DMS 273 treated with DMSO at 0.1 percent for 48 hours (cell line): ENCODE results near the gene ANKRD44.
A peak's percentile ranks its signal among the peaks of the same experiment; 100 is the strongest.

Experiments
- DNase-seq: peaks from one replicate; lab custom pipeline; 2025; lab: John Stamatoyannopoulos, UW

The ANKRD44 gene

DNA sequence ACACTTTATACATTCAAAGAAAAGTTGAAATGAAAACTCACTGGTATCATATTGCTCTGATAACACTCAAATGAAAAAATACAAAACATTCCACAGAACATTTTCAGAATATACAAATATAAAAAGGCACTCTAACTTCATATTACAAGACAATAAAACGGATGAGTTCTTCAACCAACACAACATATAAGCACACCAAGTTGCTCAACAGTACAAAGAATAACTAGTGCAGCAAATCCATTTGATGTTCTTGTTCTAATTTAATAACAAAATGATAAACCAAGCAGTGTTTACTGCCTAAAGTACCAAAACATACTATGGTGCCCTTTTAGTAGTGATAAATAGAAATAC lies 323.3 kb downstream of the ANKRD44 start:
- DNase-seq = no peak

DNA sequence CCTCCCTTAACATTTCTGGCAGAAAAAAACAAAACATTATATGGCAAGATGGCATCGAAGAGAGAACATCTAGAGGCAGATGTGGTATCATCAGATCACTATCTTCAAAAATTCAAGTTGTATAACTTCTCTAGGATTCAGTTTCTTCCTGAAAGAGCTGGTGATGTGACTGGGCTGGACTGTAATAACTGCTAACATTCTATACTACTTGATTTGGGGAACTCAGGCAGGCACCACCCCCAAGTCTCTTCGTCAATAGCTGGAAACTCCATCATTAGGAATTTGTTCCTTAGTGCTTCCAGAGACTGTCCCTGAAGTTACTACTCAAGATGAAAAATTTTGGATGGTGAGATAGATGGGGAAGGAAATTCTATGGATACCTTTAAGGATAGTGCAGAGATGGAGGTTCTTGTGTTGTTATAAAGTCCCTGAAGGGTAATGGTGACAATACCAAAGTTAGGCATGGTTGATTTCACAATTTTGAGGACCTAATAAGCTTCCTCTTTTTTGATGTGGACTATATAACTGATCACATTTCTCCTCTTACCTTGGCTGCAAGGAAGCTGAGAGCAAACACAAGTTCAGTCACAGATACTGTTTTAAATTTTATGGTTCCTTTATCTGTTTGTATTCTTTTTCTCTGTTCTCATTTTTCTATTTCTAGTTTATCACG lies 324.9 kb downstream of the ANKRD44 start:
- DNase-seq = no peak

DNA sequence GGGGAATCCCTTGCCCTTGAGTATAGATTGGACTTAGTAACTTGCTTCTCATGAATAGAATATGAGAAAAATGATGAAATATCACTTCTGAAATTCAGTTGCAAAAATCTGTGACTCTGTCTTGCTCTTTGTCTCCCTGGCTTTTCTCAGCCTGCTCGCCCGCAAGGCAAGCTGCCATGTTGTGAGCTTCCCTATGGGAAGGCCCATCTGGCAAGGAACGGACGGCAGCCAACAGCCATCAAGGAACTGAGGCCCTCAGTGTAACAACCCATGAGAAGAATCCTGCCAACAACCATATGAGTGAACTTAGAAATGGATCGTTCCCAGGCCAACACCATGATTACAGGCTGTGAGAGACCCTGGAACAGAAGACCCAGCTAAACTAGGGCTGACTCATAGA lies 325.7 kb downstream of the ANKRD44 start:
- DNase-seq = no peak

DNA sequence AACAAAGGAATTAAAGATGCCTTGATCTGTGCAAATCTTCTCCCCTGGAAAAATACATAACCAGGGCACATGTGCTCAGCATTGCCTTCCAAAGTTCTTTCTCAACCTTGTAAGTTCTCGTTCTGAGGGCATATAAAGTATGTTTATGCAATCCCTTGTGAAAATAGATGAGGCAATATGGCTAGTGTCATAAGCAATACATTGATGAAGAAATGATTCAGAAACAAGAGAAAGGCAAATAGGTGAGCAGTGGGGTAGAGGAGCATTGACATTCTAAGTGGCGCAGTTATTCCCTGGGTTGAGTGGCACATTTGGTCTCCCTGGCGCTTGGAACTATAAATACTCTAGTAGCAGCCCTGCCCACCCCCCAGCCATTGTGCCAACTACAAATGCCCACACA lies 326.6 kb downstream of the ANKRD44 start:
- DNase-seq = no peak

DNA sequence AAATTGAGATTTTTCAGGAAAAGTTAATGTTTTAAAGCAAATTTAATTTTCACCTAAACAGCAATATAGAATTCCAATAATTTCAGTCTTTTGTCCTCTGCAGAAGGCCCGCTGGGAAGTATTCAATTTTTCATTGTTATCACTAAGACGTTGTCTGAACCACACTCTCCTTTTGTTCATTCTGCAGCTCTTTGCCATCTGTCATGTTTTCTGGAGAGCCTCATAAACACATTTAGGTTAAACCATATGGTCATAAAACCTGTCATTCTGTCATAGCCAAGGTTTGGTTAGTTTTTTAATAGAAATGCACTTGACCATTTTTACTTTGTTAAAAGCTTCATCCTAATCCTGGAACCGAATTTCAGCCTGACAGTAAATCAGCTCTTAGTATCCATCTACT lies 330.1 kb downstream of the ANKRD44 start:
- DNase-seq = peak; percentile 88

DNA sequence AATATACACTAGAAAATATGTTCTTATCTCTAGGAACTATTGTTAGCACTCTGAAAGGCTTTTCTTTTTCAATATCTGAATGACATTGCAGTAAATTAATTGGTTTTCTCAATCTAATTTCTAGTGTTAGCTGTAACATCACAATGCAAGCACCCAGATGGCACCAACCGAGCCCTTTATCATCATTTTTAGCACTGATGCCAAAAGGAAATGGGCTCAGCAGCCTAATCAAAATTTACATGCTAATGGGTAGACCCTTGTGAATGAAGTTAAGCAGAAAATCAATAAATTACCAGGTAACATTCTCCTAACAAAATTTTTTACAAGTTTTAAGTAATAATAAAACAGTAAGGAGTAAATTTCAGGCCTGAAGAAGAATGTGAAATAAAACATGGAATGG lies 330.6 kb downstream of the ANKRD44 start:
- peak; percentile 52 for DNase-seq

DNA sequence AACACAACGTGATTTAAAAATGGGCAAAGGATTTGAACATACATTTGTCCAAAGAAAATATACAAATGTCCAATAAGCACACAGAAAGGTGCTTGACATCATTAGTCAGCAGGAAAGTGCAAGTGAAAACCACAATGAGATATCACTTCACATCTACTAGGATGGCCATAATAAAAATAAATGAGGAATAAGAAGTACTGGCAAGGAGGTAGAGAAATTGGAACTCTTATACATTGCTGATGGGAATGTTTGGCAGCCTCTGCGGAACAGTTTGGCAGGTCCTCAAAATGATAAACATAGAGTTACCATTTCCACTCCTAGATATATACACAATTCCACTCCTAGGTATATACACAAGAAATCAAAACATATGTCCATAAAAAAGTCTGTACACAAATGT lies 333.1 kb downstream of the ANKRD44 start:
- no peak for DNase-seq

DNA sequence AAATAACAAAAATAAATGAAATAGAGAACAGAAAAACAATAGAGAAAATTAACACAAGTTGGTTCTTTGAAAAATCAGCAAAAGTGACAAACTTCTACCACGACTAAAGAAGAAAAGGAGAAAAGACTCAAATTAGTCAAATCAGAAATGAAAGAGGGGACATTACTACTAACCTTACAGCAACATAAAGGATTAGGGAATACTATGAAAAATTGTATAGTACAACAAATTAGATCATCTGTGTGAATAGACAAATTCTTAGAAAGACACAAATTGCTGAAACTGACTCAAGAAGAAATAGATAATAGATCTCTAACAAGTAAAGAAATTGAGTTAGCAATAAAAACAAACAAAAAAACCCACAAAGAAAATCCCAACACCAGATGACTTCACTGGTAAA lies 335.6 kb downstream of the ANKRD44 start:
- DNase-seq = no peak

DNA sequence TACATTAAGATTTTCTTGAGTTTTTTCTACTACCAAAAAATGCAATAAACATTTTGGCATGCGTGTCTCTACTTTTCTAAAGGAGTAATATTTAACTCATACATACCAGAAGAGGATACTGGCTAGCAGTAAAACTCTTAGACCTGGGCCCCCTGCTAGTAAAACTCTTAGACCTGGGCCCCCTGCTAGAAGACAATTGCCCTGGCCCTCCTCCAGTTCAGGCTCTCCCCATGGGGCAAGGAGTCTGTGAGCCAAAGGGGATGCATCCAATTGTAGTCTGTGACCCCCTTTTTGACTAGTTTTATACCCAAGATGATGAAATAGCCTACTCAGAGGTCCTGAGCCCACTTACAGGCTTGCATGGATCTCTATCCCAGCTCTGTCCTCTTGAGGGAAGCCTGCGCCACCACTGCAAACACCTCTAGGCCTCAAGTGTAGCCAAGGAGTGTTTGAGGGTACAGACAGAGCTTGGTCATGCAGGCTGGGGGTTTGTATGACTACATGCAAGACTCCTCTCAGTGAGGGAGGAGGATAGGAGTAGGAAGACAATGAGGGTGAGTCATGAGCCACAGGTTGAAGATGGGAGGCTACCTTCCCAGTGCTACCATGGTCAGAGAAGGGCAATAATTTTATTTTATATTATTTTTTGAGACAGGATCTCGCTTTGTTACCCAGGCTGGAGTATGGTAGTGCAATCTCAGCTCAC lies 338.9 kb downstream of the ANKRD44 start:
- no peak for DNase-seq

DNA sequence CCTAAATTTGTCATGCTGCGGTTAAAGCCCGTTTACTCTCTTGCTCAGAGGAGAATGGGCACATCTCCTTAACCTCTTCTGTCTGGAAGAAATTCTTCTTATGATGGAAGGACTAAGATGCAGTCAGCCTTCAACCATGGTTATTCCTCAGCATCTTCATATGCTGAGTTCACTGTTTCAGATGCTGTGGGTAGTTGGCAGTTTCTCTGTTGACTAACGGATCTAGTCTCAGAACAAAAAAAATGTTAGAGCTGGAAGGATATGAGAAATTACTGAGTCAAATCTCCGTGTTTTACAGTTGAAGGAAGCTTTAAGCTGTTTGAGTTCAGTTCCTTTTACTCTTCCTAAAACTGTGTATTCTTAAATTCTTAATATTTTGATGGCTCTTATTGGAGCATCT lies 340.5 kb downstream of the ANKRD44 start:
- no peak for DNase-seq

DNA sequence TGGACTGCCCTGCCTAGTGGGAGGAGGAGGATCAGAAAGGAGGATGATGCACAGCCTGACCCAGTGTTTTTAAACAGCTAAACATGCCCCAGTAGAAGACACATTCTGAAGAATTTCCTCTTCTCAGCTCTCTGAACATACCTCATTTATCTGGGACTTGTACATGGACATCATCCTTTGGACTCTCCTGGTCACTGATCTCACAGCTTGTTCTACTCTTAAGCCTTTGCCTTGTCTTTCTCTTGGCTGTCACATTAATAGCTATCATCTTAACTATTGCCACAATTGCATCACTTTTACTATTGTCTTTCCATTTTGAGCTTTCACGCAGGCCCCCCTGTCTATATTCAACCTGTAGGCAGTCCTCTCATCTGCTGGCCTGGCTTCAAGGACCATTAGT lies 342.1 kb downstream of the ANKRD44 start:
- no peak for DNase-seq

DNA sequence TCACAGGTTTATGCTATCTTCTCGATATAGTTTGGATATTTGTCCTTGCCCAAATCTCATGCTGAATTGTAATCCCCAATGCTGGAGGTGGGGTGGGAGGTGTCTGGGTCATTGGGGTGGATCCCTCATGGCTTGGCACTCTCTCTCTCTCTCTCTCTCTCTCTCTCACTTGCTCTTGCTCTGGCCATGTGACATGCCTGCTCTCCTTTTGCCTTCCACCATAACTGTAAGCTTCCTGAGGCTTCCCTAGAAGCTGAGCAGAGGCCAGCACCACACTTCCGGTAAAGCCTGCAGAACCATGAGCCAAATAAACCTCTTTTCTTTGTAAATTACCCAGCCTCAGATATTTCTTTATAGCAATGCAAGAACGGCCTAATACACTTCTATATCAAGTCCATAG lies 342.8 kb downstream of the ANKRD44 start:
- DNase-seq = no peak

DNA sequence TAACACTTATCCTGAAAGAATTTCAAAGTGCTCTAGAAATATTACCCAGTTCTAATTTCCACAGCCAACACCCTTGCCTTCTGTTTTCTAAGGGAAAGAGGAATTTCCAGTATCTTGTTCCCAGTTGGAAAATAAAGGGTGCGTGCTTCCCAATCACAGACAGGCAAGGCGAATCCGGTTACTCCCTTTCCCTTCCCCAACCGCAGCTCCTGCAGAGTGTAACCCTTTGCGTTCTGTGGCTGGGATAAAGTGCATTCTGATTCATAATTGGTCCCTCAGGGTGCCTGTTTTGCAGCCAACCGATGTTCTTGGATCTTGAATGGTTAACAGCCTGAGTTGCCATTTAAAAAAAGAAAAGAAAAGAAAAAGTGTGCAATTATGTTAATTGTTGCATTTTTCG lies 343.5 kb downstream of the ANKRD44 start:
- DNase-seq = no peak

DNA sequence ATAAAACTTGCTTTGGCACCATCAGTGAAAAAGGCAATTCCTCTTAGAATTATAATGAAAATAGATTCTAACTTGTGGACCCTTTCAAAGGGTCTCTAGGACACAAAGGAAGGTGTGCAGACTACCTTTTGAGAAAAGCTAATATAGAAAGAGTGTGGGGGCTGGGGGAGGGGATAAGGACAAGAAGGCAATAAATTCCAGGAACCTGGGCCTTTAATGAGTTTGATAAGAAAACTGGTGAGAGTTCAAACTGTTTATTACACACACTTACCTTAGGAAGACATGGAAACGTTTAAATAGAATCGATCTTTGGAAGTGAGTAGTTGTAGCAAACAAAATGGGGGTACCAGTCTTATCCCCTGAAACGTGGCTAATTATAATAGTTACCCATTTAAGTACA lies 344.5 kb downstream of the ANKRD44 start:
- DNase-seq = no peak

DNA sequence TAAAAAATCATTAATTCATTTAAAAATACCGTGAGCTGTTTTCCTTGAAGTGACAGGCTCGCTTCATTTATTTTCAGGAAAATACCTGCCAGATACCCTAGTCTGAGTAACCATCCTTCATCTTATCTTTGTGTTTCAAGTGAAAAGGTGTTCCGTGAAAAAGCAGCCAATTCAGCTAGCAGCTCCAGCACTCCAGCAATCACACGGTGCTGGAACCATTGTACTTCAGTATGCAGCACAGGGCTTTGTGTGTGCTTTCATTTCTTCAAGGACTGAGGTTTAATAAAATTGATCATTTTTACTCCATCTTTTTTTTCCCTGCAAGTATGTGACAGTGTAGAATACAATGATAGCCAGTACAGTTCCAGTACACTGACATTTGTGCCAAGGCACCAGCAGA lies 344.9 kb downstream of the ANKRD44 start:
- no peak for DNase-seq

DNA sequence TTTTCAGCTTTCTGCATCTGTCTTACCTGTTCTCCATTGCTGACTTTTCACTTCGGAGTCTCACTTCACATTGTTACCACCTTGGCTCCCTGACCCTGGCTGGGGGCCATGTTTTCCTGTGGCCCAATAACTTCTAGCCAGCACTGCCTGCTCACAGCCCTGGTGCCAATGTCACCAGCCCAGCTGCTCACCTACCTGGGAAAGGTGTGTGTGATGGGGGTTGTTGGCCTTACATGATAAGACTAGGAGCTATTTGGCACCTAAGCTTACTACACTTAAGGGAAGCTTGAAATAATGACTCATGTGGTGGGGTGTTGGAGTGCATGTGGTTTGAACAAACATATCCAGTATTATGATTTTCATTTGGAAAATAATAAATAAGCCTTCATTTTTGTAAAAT lies 346.6 kb downstream of the ANKRD44 start:
- no peak for DNase-seq

DNA sequence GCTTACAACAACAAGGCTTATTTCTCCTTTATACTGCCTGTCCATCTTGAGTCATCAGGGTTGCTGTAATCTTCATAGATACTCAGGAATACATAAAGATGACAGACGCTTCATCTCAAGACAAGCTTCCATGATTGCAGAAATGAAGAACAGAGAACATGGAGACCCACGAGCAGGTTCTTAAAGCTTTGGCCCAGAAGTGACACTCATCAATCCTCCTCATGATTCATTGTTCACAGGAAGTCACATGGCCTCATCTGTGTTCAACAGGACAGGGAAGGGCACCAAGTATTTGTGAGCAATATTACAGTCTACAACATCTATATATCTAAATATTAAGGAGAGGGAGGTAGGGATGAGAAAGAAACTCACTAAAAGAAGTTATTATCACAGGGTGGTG lies 347.5 kb downstream of the ANKRD44 start:
- DNase-seq = no peak

DNA sequence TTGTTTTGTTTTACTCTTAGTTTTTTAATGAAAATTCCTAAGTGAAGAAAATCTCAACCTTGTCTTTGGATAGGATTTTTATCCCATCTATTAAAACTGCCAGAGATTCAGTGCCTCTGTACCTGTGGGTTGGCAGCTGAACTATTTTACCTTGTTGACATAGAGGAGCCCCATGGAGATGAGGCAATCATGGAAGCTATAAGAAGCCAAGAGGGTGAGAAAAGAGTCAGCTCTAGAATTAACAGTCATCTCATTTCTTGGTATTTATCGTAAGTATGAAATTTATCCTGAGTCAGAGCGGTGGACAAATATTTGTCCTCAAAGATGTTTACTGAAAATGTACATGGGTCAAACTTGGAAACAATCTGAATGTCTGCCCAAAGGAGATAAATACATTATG lies 348.3 kb downstream of the ANKRD44 start:
- no peak for DNase-seq

DNA sequence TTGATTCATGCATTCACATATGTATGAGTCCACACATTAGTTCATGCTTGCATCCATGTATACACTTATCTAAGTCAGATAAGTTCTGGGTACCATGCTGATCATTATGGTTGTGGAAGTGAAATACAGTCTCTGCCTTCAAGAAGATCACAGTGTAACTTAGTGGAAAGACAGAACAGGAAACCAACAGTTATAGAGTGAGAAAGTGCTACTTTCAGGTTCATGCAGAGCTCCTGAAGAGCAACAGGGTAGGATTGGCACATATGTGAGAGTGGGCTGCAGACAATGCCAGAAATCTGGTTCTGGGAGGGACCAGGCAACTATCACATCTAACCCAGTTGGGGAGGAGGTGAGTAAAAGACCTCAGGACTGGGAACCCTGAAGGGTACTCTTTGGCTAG lies 348.7 kb downstream of the ANKRD44 start:
- DNase-seq = no peak

DNA sequence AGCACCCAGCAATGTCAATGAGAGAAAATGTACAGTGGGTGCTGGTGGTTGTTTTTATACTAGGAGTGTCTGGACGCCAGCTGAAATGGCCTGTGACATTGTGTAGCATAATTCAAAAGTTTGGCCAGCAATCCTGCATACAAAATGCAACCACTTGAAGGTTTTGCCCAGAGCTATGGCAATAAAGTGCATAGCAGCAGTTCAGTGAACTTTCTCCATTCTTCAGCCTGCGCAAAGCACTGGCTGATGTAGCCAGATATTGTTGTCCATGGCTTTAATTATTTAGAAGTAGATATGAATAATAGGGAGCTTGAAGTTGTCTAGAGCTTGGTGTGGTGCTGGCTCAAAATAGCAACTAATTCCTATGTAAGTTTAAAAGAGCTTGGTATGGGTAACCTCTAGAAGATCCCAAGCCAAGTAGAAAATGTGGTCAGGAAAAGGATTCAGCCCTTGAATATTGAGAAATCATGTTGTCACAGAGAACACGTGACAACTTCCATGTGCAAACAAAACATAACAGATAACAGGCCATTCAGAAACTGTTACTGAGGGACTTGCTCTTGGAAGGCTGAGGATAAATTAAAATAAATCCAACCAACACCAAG lies 350.7 kb downstream of the ANKRD44 start:
- no peak for DNase-seq

DNA sequence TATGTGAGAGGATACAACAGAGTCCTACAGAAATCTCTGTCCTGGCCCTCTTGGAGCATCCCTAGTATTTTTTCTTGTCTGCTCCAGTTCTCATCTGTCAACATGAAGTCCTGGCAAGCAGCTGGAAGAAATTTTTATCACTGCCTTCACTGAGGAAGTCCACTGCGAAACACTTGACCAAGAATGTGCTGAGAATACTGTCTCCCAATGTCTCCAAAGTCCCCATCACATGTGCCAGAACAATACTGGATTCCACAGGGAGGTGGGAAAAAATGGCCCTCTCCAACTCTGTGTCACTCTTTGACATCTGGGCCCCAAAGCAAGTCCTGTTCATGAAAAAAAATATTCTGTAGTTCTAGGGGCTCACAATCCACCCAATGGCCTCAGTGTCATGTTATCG lies 351.3 kb downstream of the ANKRD44 start:
- DNase-seq = no peak

DNA sequence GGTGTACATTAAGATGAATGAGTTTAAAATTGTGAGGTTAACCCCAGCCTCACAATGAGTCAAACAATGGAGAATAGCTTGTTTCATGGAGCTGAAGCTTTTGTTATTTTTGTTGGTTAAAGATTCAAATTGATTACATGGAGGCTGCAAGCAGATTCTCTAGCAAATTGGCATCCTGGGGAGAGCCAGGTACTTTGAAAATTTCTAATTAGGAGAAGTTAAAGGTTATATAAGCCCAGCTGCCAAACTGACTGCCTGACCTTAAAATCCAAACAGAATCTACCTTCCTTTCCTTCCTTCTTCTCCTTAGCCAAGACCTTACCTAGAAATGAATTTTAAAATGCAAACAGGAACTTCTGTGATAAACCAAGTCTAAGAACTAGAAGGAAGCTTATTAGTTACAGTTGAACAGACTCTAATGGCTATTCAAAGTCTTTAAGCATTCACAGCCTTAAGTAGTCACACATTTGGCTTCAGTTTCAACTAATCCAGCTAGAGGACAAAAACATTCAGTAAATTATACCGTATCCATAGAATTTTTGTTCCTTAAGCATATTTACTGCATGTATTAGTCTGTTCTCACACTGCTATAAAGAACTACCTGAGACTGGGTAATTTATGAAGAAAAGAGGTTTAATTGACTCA lies 352.6 kb downstream of the ANKRD44 start:
- no peak for DNase-seq

DNA sequence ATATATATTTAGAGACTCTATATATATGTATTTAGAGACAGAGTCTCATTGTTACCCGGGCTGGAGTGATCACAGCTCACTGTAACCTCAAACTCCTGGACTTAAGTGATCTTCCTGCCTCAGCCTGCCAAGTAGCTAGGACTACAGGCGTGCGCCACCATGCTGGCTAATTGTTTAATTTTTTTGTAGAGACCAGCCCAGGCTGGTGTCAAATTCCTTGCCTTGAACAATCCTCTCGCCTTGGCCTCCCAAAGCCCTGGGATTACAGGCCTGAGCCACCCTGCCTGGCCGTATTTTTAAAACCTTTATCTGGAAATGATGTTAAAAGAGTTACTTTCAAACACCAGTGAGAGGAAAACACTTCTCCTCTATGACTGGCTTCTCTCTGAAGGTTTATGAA lies 353.1 kb downstream of the ANKRD44 start:
- DNase-seq = no peak
